SK-N-SH (cell line): Measurements from ENCODE around the gene PSTPIP1. TPM values are rescaled to one million over a fixed set of nuclear protein-coding genes. Genes with fewer than 3 reads are reported as not detected.
A peak's percentile ranks its signal among the peaks of the same experiment; 100 is the strongest.

Experiments used
- CTCF ChIA-PET: fragments of 300-600, 350-600 bp; formaldehyde crosslinking; extraction: SDS; loops from one replicate; lab custom pipeline; 2021; lab: Yijun Ruan, JAX
- POLR2A ChIA-PET: fragments of 350-600 bp; sonication (Branson Sonifier 250); formaldehyde crosslinking; extraction: SDS; loops from one replicate; lab custom pipeline; 2020; ENCODE audit warnings: antibody characterized with exemption, inconsistent platforms; lab: Yijun Ruan, JAX
- DNase-seq: peaks from one replicate; pipeline ENCODE4 v3.0.0; 2012
- H2AFZ ChIP-seq: fragments of 200-600 bp; sonication (generic); 2 replicates; pipeline ENCODE4 v1.8.1; 2016; ENCODE audit warnings: antibody characterized with exemption, mild to moderate bottlenecking, low read depth
- H3F3A ChIP-seq: fragments of 200-600 bp; sonication (generic); replicated peaks from 2 replicates; pipeline ENCODE3; 2016; ENCODE audit warnings: antibody characterized with exemption, mild to moderate bottlenecking; ENCODE audit not compliant: insufficient read depth
- H3K27ac ChIP-seq, 2 experiments: fragments of 200-500 bp in 1 of 2; fragments of 200-600 bp in 1 of 2; sonication (Bioruptor generic) in 1 of 2; sonication (generic), shearing (Covaris generic) in 1 of 2; 2 replicates each; pipeline versions ENCODE4 v1.5.1 to v1.6.1; 2014 to 2016; ENCODE audit warnings: low read depth in 2 of 2, inconsistent platforms in 1 of 2, low read length in 1 of 2, mild to moderate bottlenecking in 1 of 2, mixed read lengths in 1 of 2
- H3K27me3 ChIP-seq: fragments of 200-600 bp; sonication (generic), shearing (Covaris generic); 2 replicates; pipeline ENCODE4 v1.6.1; 2016; ENCODE audit warnings: mixed run types; ENCODE audit not compliant: insufficient read depth
- H3K36me3 ChIP-seq, 2 experiments: fragments of 200-500 bp in 1 of 2; fragments of 200-600 bp in 1 of 2; sonication (Bioruptor generic) in 1 of 2; sonication (generic) in 1 of 2; replicated peaks in 1 of 2; 2 replicates each; pipeline versions ENCODE3 to v1.5.1; 2014 to 2016; ENCODE audit warnings: low read length in 1 of 2, mild to moderate bottlenecking in 1 of 2; ENCODE audit not compliant: insufficient read depth in 2 of 2, control insufficient read depth in 1 of 2
- H3K4me1 ChIP-seq, 2 experiments: fragments of 200-500 bp in 1 of 2; fragments of 200-600 bp in 1 of 2; sonication (Bioruptor generic) in 1 of 2; sonication (generic), shearing (Covaris generic) in 1 of 2; 2 replicates each; pipeline versions ENCODE4 v1.5.1 to v1.6.1; 2014 to 2016; ENCODE audit warnings: low read depth in 1 of 2, low read length in 1 of 2, mixed run types in 1 of 2; ENCODE audit not compliant: insufficient read depth in 2 of 2, control insufficient read depth in 1 of 2
- H3K4me2 ChIP-seq: fragments of 200-600 bp; sonication (generic), shearing (Covaris generic); 2 replicates; pipeline ENCODE4 v1.6.1; 2017; ENCODE audit warnings: mixed run types
- H3K4me3 ChIP-seq, 2 experiments: fragments of 200-500 bp in 1 of 2; fragments of 200-600 bp in 1 of 2; sonication (Bioruptor generic) in 1 of 2; sonication (generic), shearing (Covaris generic) in 1 of 2; 2 replicates each; pipeline versions ENCODE4 v1.5.1 to v1.8.1; 2014 to 2016; ENCODE audit warnings: low read depth in 2 of 2, inconsistent platforms in 1 of 2, low read length in 1 of 2, mild to moderate bottlenecking in 1 of 2, mixed read lengths in 1 of 2, moderate library complexity in 1 of 2
- H3K79me2 ChIP-seq: fragments of 200-600 bp; sonication (generic); 2 replicates; pipeline ENCODE4 v1.8.1; 2017; ENCODE audit warnings: mild to moderate bottlenecking; ENCODE audit not compliant: insufficient read depth
- H3K9ac ChIP-seq: fragments of 200-600 bp; sonication (generic); 2 replicates; pipeline ENCODE4 v1.6.1; 2017; ENCODE audit warnings: mixed run types
- H3K9me2 ChIP-seq: fragments of 200-600 bp; sonication (generic); 2 replicates; pipeline ENCODE4 v1.6.1; 2017; ENCODE audit warnings: mixed run types
- H3K9me3 ChIP-seq: fragments of 200-600 bp; sonication (generic); 2 replicates; pipeline ENCODE4 v1.6.1; 2017; ENCODE audit warnings: mixed run types, mild to moderate bottlenecking, moderate library complexity
- H4K20me1 ChIP-seq: fragments of 200-600 bp; sonication (generic); 2 replicates; pipeline ENCODE4 v1.6.1; 2017; ENCODE audit warnings: mild to moderate bottlenecking, mixed run types; ENCODE audit not compliant: insufficient read depth
- ELF1 ChIP-seq: IDR thresholded peaks from 2 replicates; pipeline ENCODE4 v1.4.0; 2012
- FOXJ3 ChIP-seq: sonication (generic); formaldehyde crosslinking; IDR thresholded peaks from 2 replicates; pipeline ENCODE4 v1.5.1; 2020; ENCODE audit warnings: mild to moderate bottlenecking, missing genetic modification reagents
- GATA2 ChIP-seq: sonication (generic); formaldehyde crosslinking; IDR thresholded peaks from 2 replicates; pipeline ENCODE4 v1.5.0; 2020; ENCODE audit warnings: mild to moderate bottlenecking, missing genetic modification reagents
- JUND ChIP-seq: IDR thresholded peaks from 2 replicates; pipeline ENCODE4 v1.4.0; 2012
- MXI1 ChIP-seq: IDR thresholded peaks from 2 replicates; pipeline ENCODE4 v1.6.1; 2012; ENCODE audit warnings: mild to moderate bottlenecking, low read depth, low read length, improper control_type of control experiment
- PBX3 ChIP-seq: IDR thresholded peaks from 2 replicates; pipeline ENCODE4; 2012
- POLR2AphosphoS5 ChIP-seq: IDR thresholded peaks from 2 replicates; pipeline ENCODE4 v1.6.1; 2012; ENCODE audit warnings: low read depth, low read length
- RAD21 ChIP-seq: IDR thresholded peaks from 2 replicates; pipeline ENCODE4 v1.6.1; 2012; ENCODE audit warnings: mild to moderate bottlenecking, low read length
- RCOR1 ChIP-seq: fragments of 150-350 bp; IDR thresholded peaks from 2 replicates; pipeline ENCODE4 v1.6.1; 2017; ENCODE audit warnings: antibody characterized with exemption, low read length
- REST ChIP-seq: IDR thresholded peaks from 2 replicates; pipeline ENCODE4 v1.6.1; 2012; ENCODE audit warnings: mild to moderate bottlenecking, low read depth, low read length, moderate library complexity
- RXRA ChIP-seq: IDR thresholded peaks from 2 replicates; pipeline ENCODE4 v1.4.0; 2012; ENCODE audit warnings: low read depth, mild to moderate bottlenecking, borderline replicate concordance
- SIN3A ChIP-seq: IDR thresholded peaks from 2 replicates; pipeline ENCODE4 v1.6.1; 2012; ENCODE audit warnings: low read depth, mild to moderate bottlenecking, low read length, moderate library complexity, borderline replicate concordance
- TCF12 ChIP-seq: IDR thresholded peaks from 2 replicates; pipeline ENCODE4 v1.4.0; 2012
- ZBTB33 ChIP-seq: IDR thresholded peaks from 2 replicates; pipeline ENCODE4 v1.4.0; 2012; ENCODE audit warnings: low read depth, borderline replicate concordance
- WGBS: methylation state at CpG from one replicate; pipeline ENCODE4 v1.1.6; 2017; ENCODE audit warnings: low lambda C conversion rate; 5-methylcytosine and 5-hydroxymethylcytosine counted together
- polyA plus RNA-seq, 3 experiments: library from polyadenylated mRNA; depleted of rRNA; stranded (reverse); fragments of >200 nt; gene quantifications; 2 replicates each; pipeline ENCODE4 v1.2.3, GENCODE V29; 2012

PSTPIP1 gene
- 0.69 and 1.1 TPM in 2 replicates for polyA plus RNA-seq (2012; rRNA removed)
- 0.40 and 0.66 TPM in 2 replicates for polyA plus RNA-seq (2012; cell fraction: cytosol; rRNA removed)
- 2.7 and 3.4 TPM in 2 replicates for polyA plus RNA-seq (2012; cell fraction: nucleus; rRNA removed)

- 59% methylated on average over 15 of the region's 28 CpGs for WGBS
These were observed at the start of gene PSTPIP1 for GRCh38 chr15:76994971-76995945. Gene PSTPIP1, plus strand, starts transcription at chr15:76995126. Its CDS starts 448 bp downstream, at chr15:76995574.

GRCh38 chr15:76945494-76946093 lies 49.3 kb upstream of the PSTPIP1 start:
- H4K20me1 ChIP-seq, result no peaks in the 10 kb centered on the region
- peaks cover 43 to 59% of the 10 kb centered on the region in 2 experiments for H3K36me3 ChIP-seq
- H3K4me2 ChIP-seq, result no peak overlapping the region
- H3K4me3 ChIP-seq, result no peak overlapping the region
- H3F3A ChIP-seq, result no peaks in the 10 kb centered on the region
- WGBS, result 98% methylated on average over 2 of the region's 2 CpGs
- no peaks in the 10 kb centered on the region for H3K9me3 ChIP-seq
- H3K4me1 ChIP-seq, result no peaks in the 10 kb centered on the region
- no peaks in the 10 kb centered on the region for H3K9me2 ChIP-seq
- H3K9ac ChIP-seq, result no peak overlapping the region
- ChIA-PET POLR2A (interaction anchor here (1.3 kb wide), 1 partner anchor 14 kb away, joined by 3 read pairs; no protein-coding TSS in a partner anchor), CTCF (no interaction called here)
- no peak for DNase-seq
- H3K79me2 ChIP-seq, result no peaks in the 10 kb centered on the region
- H2AFZ ChIP-seq, result no peak overlapping the region
- H3K27me3 ChIP-seq, result no peaks in the 10 kb centered on the region
- H3K27ac ChIP-seq, result no peak overlapping the region
- TF ChIP-seq SIN3A (no peak), ZBTB33 (no peak), ELF1 (no peak), RAD21 (no peak), RCOR1 (no peak), RXRA (no peak), FOXJ3 (CRISPR knock-in tag) (no peak), POLR2AphosphoS5 (no peak), JUND (no peak), TCF12 (no peak), PBX3 (no peak), GATA2 (CRISPR knock-in tag) (no peak)

More at GRCh38 chr15:76994971-76995945, at the start of gene PSTPIP1:
- H3K79me2 ChIP-seq, result no peaks in the 10 kb centered on the region
- H3K9me2 ChIP-seq, result no peaks in the 10 kb centered on the region
- H3K4me3 ChIP-seq, result no peak within 1 kb of the TSS
- no peaks in the 10 kb centered on the region for H3K9me3 ChIP-seq
- TF ChIP-seq JUND (no peak), REST (no peak), MXI1 (peak; percentile 46; the same call in 1 of the 2 replicates)
- TF ChIP-seq, all 33 proteins: peak for 1
- no peaks in the 10 kb centered on the region for H3K36me3 ChIP-seq
- peak within 1 kb of the TSS; percentile 62; the same call in 1 of the 2 replicates for H2AFZ ChIP-seq
- ChIA-PET CTCF (interaction anchor here (0.9 to 2.6 kb wide), 7 partner anchors 22 to 548 kb away, joined by 3 to 6 read pairs (median 4); no protein-coding TSS in a partner anchor), POLR2A (interaction anchor here (1.0 to 2.6 kb wide), 3 partner anchors 16 to 64 kb away, joined by 3 to 14 read pairs (median 3); partner anchors contain the start of gene RCN2)
- H4K20me1 ChIP-seq, result no peaks in the 10 kb centered on the region
- peak within 1 kb of the TSS; percentile 46; the same call in 1 of the 2 replicates for H3K9ac ChIP-seq
- H3K4me2 ChIP-seq, result peak within 1 kb of the TSS; percentile 37
- H3K4me1 ChIP-seq, result peaks cover 16 to 42% of the 10 kb centered on the region in 2 experiments; a peak in 3 of 4 replicates
- DNase-seq, result peak; percentile 87
- no peaks in the 10 kb centered on the region for H3K27me3 ChIP-seq
- H3K27ac ChIP-seq, result peak within 1 kb of the TSS in 1 of 2 experiments; percentile 83; a peak in 2 of 4 replicates
- no peaks in the 10 kb centered on the region for H3F3A ChIP-seq
